ENCODE results near the gene ZNF415. TPM values are rescaled to one million over a fixed set of nuclear protein-coding genes. Genes with fewer than 3 reads are reported as not detected.

ZNF415 gene
- total RNA-seq, 1 experiment from 2014 or later, result not detected

DNA sequence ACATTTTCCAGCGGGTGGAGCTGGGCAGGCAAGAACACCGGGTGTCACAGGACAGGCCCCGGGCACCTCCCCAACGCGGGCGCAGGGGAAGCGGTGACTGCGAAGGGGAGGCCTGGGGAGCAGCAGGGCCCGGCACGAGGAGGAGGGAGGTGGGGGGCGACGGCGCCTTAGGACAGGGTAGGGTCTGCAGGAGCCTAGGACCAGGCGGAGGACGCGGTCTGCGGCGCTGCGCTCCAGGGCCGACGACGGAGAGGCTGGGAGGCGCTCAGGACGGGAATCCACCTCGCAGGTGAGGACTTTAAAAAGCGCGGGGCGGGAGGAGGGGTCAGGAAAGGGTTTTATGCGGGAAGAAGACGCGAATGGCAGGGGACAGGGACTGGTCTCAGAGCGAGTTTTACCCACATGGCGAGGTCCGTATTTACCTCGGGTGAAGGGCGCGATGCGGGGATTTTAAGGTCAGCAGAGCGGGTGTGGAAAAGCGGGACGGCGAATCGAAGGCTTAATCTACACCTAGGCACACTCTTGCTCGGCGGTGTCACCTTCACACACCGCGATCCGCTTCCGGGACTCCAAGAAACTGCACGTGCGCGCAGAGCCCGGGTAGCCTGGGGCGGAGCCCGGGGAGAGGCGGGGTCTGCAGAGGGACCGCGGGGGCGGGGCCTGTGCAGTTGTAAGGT lies 74.7 kb downstream of the ZNF415 start:
- no peak overlapping the region for H3K4me3 Mint-ChIP-seq (ENCODE audit: unreplicated experiment)
- TF ChIP-seq, protein P1, sequence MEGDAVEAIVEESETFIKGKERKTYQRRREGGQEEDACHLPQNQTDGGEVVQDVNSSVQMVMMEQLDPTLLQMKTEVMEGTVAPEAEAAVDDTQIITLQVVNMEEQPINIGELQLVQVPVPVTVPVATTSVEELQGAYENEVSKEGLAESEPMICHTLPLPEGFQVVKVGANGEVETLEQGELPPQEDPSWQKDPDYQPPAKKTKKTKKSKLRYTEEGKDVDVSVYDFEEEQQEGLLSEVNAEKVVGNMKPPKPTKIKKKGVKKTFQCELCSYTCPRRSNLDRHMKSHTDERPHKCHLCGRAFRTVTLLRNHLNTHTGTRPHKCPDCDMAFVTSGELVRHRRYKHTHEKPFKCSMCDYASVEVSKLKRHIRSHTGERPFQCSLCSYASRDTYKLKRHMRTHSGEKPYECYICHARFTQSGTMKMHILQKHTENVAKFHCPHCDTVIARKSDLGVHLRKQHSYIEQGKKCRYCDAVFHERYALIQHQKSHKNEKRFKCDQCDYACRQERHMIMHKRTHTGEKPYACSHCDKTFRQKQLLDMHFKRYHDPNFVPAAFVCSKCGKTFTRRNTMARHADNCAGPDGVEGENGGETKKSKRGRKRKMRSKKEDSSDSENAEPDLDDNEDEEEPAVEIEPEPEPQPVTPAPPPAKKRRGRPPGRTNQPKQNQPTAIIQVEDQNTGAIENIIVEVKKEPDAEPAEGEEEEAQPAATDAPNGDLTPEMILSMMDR (IDR thresholded peaks at IDR 0.05; ENCODE audit: unreplicated experiment), result no peak
- H3K4me1 Mint-ChIP-seq (ENCODE audit: insufficient read depth, unreplicated experiment), result no peaks in the 10 kb centered on the region
- ChIA-PET POLR2A (no interaction called here), CTCF (no interaction called here)
- DNase-seq (ENCODE audit: unreplicated experiment), result no peak
- H3K9me3 Mint-ChIP-seq (ENCODE audit: unreplicated experiment), result peaks cover 35% of the 10 kb centered on the region
- no TSS peak for BruUV-seq (replicated peaks)
- no peaks in the 10 kb centered on the region for H3K27me3 Mint-ChIP-seq (ENCODE audit: insufficient read depth, unreplicated experiment)
- H3K27ac Mint-ChIP-seq (ENCODE audit: low read depth, unreplicated experiment), result no peak overlapping the region
- H3K36me3 Mint-ChIP-seq (ENCODE audit: insufficient read depth, unreplicated experiment), result no peaks in the 10 kb centered on the region
- intact Hi-C loops (cut with micrococcal nuclease), result no loop called here

Other genes starting within 250 kb of the ZNF415 start
- 4.9 and 5.4 TPM in 2 replicates for gene ZNF320, start 235.3 kb downstream of the ZNF415 start, total RNA-seq (2022)
- 7.0 and 7.3 TPM in 2 replicates for gene ZNF888, start 209.5 kb downstream of the ZNF415 start, total RNA-seq (2022)
- 5.4 and 5.5 TPM in 2 replicates for gene ZNF816, start 170.0 kb downstream of the ZNF415 start, total RNA-seq (2022)
- gene ERVV-1, start 119.0 kb downstream of the ZNF415 start, total RNA-seq (2022), result not detected in 2 replicates
- not detected in 2 replicates for gene ERVV-2, start 88.2 kb downstream of the ZNF415 start, total RNA-seq (2022)
- 16.5 and 20.3 TPM in 2 replicates for gene ZNF160, start 29.5 kb downstream of the ZNF415 start, total RNA-seq (2022)
- not detected in 2 replicates for gene ZNF347, start 26.1 kb upstream of the ZNF415 start, total RNA-seq (2022)
- gene ZNF665, start 60.4 kb upstream of the ZNF415 start, total RNA-seq (2022), result not detected in 2 replicates
- gene ZNF677, start 122.0 kb upstream of the ZNF415 start, total RNA-seq (2022), result not detected in 2 replicates
- not detected in 2 replicates for gene VN1R2, start 125.4 kb upstream of the ZNF415 start, total RNA-seq (2022)
- gene VN1R4, start 134.8 kb upstream of the ZNF415 start, total RNA-seq (2022), result not detected in 2 replicates
- 3.8 and 5.7 TPM in 2 replicates for gene ZNF845, start 200.8 kb upstream of the ZNF415 start, total RNA-seq (2022)
- 9.5 and 11.2 TPM in 2 replicates for gene ZNF525, start 232.8 kb upstream of the ZNF415 start, total RNA-seq (2022)